Small intestine (tissue), 7 donors: ENCODE results near the gene LRRC3. TPM values are rescaled to one million over a fixed set of nuclear protein-coding genes. Genes with fewer than 3 reads are reported as not detected.

Experiments used
- DNase-seq, 2 donors: peaks; one replicate each; pipeline versions ENCODE4 v3.0.0 to v3.0.0-alpha.2; 2013
- FAIRE-seq: peaks from 2 replicates; lab custom pipeline; 2012; peaks lifted over from hg19 to GRCh38; lab: Jason Lieb, UNC
- H3K27ac ChIP-seq, 3 donors: one replicate each; pipeline ENCODE4 v1.5.1; 2013; ENCODE audit warnings: low read length in 2 of 3, mild to moderate bottlenecking in 2 of 3, control low read depth in 1 of 3, inconsistent platforms in 1 of 3, low read depth in 1 of 3, moderate library complexity in 1 of 3
- H3K27me3 ChIP-seq, 3 donors: one replicate each; pipeline ENCODE4 v1.6.1; 2013; ENCODE audit warnings: low read length in 3 of 3, inconsistent platforms in 1 of 3; ENCODE audit not compliant: control insufficient read depth in 3 of 3, insufficient read depth in 3 of 3
- H3K36me3 ChIP-seq, 3 donors: one replicate each; pipeline ENCODE4 v1.6.1; 2013; ENCODE audit warnings: low read length in 3 of 3, inconsistent platforms in 1 of 3, low read depth in 1 of 3, mild to moderate bottlenecking in 1 of 3, moderate library complexity in 1 of 3; ENCODE audit not compliant: control insufficient read depth in 3 of 3, insufficient read depth in 2 of 3
- H3K4me1 ChIP-seq, 3 donors: one replicate each; pipeline ENCODE4 v1.6.1; 2013; ENCODE audit warnings: low read length in 2 of 3, inconsistent platforms in 1 of 3, low read depth in 1 of 3, mild to moderate bottlenecking in 1 of 3, moderate library complexity in 1 of 3; ENCODE audit not compliant: control insufficient read depth in 3 of 3, insufficient read depth in 2 of 3
- H3K4me3 ChIP-seq, 3 donors: one replicate each; pipeline ENCODE4 v1.5.1; 2013; ENCODE audit warnings: low read length in 3 of 3, control low read depth in 1 of 3, inconsistent platforms in 1 of 3, low read depth in 1 of 3, mild to moderate bottlenecking in 1 of 3, moderate library complexity in 1 of 3
- H3K9me3 ChIP-seq, 2 donors: one replicate each; pipeline ENCODE4 v1.6.1; 2013; ENCODE audit warnings: low read depth in 1 of 2, low read length in 1 of 2; ENCODE audit not compliant: control insufficient read depth in 2 of 2, insufficient read depth in 1 of 2
- WGBS, 3 donors: extraction: QIAGEN DNeasy Blood & Tissue Kit; methylation state at CpG; one replicate each; pipeline ENCODE4 v1.1.7; 2013; 5-methylcytosine and 5-hydroxymethylcytosine counted together
- polyA plus RNA-seq, 4 donors: library from polyadenylated mRNA; stranded (reverse) in 3 of 4; unstranded in 1 of 4; fragments of 200-250 nt in 3 of 4; fragments of 120-200 nt in 1 of 4; gene quantifications; one replicate each; pipeline versions ENCODE4 v1.2.1 to v1.2.3, GENCODE V29; 2013
- donor health status: healthy with polysubstance abuse.
- donor health status: control.
- donor health status: control.
- donor health status: Bipolar disorder and iron deficiency.
- donor health status: healthy.

Gene LRRC3
- polyA plus RNA-seq, 4 donors, result 0.22 to 17.3 (median 1.3) TPM

DNA sequence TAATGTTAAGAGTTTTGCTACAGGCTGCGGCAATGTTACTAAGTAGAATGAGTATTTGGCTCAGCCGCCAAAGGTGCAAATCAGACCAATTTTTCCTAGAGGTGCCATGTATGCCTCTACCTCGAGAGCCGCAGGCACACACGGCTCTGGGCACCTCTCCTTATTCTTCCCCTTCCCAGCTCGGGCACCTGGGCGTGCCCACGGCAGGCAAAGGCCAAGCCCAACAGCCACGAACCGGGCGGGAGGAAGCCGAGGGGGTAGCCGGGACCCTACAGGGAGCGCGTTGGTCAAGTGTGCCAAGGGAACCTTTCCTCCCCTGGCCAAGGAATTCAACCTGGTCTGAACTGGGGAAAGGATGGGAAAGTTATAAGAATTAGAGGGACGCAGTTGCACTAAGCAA, 31.0 kb downstream of the LRRC3 start:
- no peak for DNase-seq
- H3K4me1 ChIP-seq, result peaks cover 0 to 7% (median 0%) of the 10 kb centered on the region in 3 donors
- H3K36me3 ChIP-seq, result no peaks in the 10 kb centered on the region
- WGBS, 3 donors, result 47 to 77% (median 53%) methylated on average over 16 of the region's 16 CpGs
- H3K9me3 ChIP-seq, result peaks cover 0 to 9% of the 10 kb centered on the region in 2 donors
- H3K4me3 ChIP-seq, result no peak overlapping the region
- no peak for FAIRE-seq
- H3K27ac ChIP-seq, result no peak overlapping the region
- H3K27me3 ChIP-seq, result peaks cover 0 to 2% (median 0%) of the 10 kb centered on the region in 3 donors

DNA sequence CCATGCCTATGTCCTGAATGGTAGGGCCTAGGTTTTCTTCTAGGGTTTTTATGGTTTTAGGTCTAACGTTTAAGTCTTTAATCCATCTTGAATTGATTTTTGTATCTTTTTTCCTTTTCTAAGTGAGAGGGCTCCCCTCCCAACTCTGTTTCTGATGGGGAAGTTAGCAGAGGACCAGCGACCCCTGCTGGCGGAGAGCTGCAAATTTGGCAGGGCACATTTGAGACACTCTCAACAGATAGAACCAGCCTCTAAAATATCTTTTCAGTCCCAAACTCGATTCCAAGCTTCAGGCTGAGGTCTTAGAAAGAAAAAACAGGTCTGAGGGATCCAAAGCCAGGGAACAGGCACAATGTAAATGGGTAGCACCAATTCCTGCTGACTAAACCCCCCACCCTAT, 32.5 kb downstream of the LRRC3 start:
- DNase-seq (no peak), FAIRE-seq (no peak)
- no peaks in the 10 kb centered on the region for H3K4me1 ChIP-seq
- H3K36me3 ChIP-seq, result no peaks in the 10 kb centered on the region
- peaks cover 0 to 12% of the 10 kb centered on the region in 2 donors for H3K9me3 ChIP-seq
- no peak overlapping the region for H3K4me3 ChIP-seq
- H3K27ac ChIP-seq, result no peak overlapping the region
- H3K27me3 ChIP-seq, result peaks cover 0 to 2% (median 0%) of the 10 kb centered on the region in 3 donors
- WGBS, 3 donors, result 34 to 52% (median 52%) methylated on average over 4 of the region's 4 CpGs

DNA sequence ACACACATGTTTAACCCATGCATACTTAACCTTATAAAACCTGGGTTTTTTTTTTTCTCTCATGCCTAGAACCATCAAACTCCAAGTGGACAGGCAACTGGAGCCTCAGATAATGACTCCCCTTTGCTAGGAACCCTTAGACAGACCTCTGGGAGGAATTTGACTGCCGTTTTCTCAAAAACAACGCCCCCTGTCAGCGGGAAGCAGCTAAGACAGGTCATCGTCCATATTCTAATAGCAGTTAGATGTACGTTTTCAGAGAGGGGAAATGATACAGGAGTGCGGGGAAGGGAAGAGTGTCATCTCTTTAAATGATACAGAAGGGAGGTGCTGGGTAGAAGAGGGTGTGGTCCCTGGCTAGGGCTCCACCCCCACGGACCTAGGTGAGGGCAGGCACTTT, 34.7 kb downstream of the LRRC3 start:
- H3K4me1 ChIP-seq, result no peaks in the 10 kb centered on the region
- 18 to 33% (median 28%) methylated on average over 7 of the region's 7 CpGs for WGBS, 3 donors
- H3K27me3 ChIP-seq, result peaks cover 0 to 2% (median 0%) of the 10 kb centered on the region in 3 donors
- no peak for FAIRE-seq
- DNase-seq, result no peak
- H3K4me3 ChIP-seq, result no peak overlapping the region
- peaks cover 0 to 20% of the 10 kb centered on the region in 2 donors for H3K9me3 ChIP-seq
- H3K36me3 ChIP-seq, result no peaks in the 10 kb centered on the region
- no peak overlapping the region for H3K27ac ChIP-seq

DNA sequence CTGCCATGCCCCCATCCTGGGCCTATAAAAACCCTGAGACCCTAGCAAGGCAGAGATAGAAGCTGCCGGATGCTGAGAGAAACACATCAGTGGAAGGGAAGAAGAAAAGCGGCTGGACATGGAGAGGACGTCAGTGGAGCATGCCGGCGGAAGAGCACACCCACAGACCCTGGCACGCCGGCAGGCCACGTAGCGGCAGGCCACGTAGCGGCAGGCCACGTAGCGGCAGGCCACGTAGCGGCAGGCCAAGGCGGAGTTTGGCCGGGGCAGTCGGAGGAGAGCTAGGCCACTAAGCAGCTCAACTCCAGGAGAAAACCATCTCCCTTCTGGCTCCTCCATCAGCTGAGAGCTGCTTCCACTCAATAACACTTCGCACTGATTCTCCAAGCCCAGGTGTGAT, 35.1 kb downstream of the LRRC3 start:
- no peak for FAIRE-seq
- WGBS, 3 donors, result 95% methylated on average over 18 to 19 of the region's 19 CpGs

DNA sequence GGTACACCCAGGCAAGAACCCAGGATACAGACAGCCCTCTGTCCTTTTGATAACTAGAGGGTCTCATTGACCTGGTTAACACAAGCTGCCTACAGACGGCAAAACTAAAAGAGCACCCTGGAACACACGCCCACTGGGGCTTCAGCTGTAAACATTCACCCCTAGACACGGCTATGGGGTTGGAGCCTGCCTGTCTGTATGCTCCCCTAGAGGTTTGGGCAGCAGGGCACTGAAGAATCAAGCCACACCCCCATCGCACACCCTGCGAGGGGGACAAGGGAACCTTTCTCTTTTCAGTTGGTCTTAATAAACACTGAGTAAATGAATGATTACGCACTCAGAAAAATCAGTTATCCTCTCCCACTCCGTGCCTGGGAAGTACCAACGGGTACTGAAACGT, 35.5 kb downstream of the LRRC3 start:
- Histone ChIP-seq H3K4me3 (no peak overlapping the region), H3K4me1 (no peaks in the 10 kb centered on the region), H3K9me3 (peaks cover 0 to 20% of the 10 kb centered on the region in 2 donors), H3K36me3 (no peaks in the 10 kb centered on the region), H3K27ac (no peak overlapping the region), H3K27me3 (no peaks in the 10 kb centered on the region)
- FAIRE-seq, result no peak
- WGBS, 3 donors, result 83 to 89% (median 85%) methylated on average over 9 of the region's 9 CpGs
- no peak for DNase-seq

More for the DNA sequence above, 35.1 kb downstream of the LRRC3 start:
- Histone ChIP-seq H3K4me3 (no peak overlapping the region), H3K9me3 (peaks cover 0 to 20% of the 10 kb centered on the region in 2 donors), H3K4me1 (no peaks in the 10 kb centered on the region), H3K27me3 (peaks cover 0 to 2% (median 0%) of the 10 kb centered on the region in 3 donors), H3K36me3 (no peaks in the 10 kb centered on the region), H3K27ac (no peak overlapping the region)
- no peak for DNase-seq

DNA sequence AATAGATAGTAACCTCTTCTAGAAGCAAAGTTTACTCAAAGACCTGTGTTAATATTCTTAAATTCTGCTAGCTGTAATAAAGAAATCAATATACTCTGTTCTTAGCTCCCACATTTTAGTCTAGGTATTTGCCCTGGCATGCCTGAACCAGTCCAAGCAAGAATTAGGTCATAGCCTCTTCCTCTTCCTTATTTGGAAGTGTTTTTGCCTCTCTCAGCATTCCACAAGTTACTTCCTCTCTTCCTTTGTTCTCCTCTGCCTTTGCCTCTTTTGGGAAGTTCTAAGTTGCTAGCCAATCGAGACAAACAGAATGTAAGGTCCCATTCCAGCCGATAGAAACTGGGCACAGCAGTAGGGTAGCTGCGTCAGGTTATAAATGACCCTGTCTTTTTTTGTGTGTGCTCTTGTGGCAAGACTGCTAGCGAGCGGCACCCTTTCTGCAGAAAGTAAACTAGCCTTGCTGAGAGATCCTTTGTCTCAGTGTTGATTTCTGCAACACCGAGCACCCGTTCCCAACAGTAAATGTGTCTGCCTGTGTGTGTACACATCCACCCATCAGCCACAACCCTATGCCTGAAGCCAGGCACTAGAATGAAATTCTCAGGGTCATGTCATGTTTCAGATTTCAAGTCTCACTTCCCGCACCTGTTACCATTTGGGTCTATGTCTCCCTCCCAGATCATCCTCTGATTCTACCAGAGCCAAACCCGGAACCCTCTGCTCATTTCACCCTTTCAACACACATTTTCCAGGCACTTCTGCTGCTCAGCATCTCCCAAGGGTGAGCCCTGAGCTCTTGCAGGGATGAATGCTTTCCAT, 37.5 kb downstream of the LRRC3 start:
- H3K4me3 ChIP-seq, result no peak overlapping the region
- H3K36me3 ChIP-seq, result no peaks in the 10 kb centered on the region
- FAIRE-seq, result no peak

DNA sequence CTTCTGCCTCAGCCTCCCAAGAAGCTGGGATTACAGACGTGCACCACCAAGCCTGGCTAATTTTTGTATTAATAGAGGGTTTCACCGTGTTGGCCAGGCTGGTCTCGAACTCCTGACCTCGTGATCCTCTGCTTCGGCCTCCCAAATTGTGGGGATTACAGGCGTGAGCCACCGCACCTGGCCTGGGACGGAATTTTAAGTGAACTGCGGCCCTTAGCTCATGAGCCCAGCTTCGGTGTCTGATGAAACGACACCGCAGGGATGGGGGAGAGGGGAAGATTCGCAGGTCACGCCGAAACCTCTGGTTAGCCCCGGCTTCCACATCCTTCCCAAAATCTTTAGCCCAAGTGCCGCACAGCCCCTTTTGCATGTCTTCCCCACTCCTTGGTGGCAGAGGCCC, 39.1 kb downstream of the LRRC3 start:
- no peaks in the 10 kb centered on the region for H3K36me3 ChIP-seq
- H3K4me1 ChIP-seq, result peaks cover 0 to 13% (median 3%) of the 10 kb centered on the region in 3 donors
- no peak overlapping the region for H3K27ac ChIP-seq
- no peaks in the 10 kb centered on the region for H3K27me3 ChIP-seq
- no peak overlapping the region for H3K4me3 ChIP-seq
- FAIRE-seq (no peak), DNase-seq (no peak)
- WGBS, 3 donors, result 92 to 94% (median 93%) methylated on average over 17 of the region's 17 CpGs
- peaks cover 0 to 11% of the 10 kb centered on the region in 2 donors for H3K9me3 ChIP-seq

More for the DNA sequence above, 37.5 kb downstream of the LRRC3 start:
- Histone ChIP-seq H3K27ac (no peak overlapping the region), H3K27me3 (no peaks in the 10 kb centered on the region), H3K9me3 (peaks cover 0 to 19% of the 10 kb centered on the region in 2 donors), H3K4me1 (peaks cover 0 to 3% (median 0%) of the 10 kb centered on the region in 3 donors)
- WGBS, 3 donors, result 88 to 95% (median 93%) methylated on average over 9 of the region's 9 CpGs
- no peak for DNase-seq

DNA sequence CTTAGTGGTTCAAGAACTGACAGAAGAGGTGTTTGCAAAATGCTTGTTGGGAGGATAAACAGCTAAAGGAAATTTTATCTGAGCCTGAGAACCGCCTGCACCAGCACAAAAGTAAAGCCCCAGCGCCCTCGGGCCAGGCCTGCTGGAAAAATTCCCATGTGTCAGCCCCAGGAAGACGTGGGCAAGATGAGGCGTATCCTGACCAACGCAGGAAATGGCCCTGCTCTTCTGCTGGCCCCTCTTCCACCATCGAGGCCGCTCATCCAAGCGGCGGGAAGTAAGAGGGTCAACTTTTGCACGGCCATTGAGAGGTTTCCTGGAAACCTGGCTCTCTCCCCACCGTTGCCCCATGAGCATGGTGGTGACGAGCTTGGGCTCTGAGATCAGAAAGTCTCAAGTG, 39.6 kb downstream of the LRRC3 start:
- peaks cover 0 to 11% of the 10 kb centered on the region in 2 donors for H3K9me3 ChIP-seq
- H3K27me3 ChIP-seq, result no peaks in the 10 kb centered on the region
- no peak overlapping the region for H3K4me3 ChIP-seq
- DNase-seq (no peak), FAIRE-seq (no peak)
- peaks cover 0 to 13% (median 3%) of the 10 kb centered on the region in 3 donors for H3K4me1 ChIP-seq
- no peaks in the 10 kb centered on the region for H3K36me3 ChIP-seq
- no peak overlapping the region for H3K27ac ChIP-seq
- 81 to 88% (median 84%) methylated on average over 13 of the region's 13 CpGs for WGBS, 3 donors
